GM10248 (cell line): ENCODE results near the gene MOV10.

Source experiments
- CTCF ChIA-PET: fragments of 300-600 bp; sonication (Branson Sonifier 250); formaldehyde crosslinking; extraction: SDS; loops from one replicate; lab custom pipeline; 2021; ENCODE audit warnings: antibody characterized with exemption; lab: Yijun Ruan, JAX
- POLR2A ChIA-PET: fragments of 350-650 bp; sonication (Branson Sonifier 250); formaldehyde crosslinking; extraction: SDS; loops from one replicate; lab custom pipeline; 2020; ENCODE audit warnings: antibody characterized with exemption; lab: Yijun Ruan, JAX
- DNase-seq: peaks from one replicate; pipeline ENCODE4 v3.0.0; 2012; ENCODE audit errors: extremely low spot score
- TF ChIP-seq, protein P1 (sequence below): IDR thresholded peaks from 2 replicates; pipeline ENCODE4 v1.5.1; 2012; ENCODE audit warnings: mild to moderate bottlenecking, low read depth; ENCODE audit errors: extremely low read depth, missing control alignments, control extremely low read depth

MOV10 gene

DNA sequence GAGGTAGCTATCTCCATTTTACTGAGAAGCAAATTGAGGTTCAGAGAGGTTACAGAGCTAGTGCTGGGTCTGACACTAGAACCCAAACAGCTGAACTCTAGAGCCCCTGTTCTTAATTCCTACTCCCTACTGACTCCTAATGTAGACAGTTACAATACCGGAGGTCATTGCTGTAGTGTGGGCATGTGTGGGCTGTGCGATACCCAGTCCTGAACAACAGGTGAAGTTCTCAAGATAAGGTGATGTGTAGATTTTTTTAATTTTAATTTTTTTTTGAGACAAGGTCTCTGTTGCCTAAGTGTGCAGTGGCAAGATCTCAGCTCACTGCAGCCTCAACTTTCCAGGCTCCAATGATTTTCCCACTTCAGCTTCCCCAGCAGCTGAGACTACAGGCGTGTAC is 34.0 kb downstream of the MOV10 start:
- ChIA-PET POLR2A (no interaction called here), CTCF (interaction anchor here (0.7 to 7.1 kb wide), 22 partner anchors 9 to 364 kb away, joined by 3 to 105 read pairs (median 4); partner anchors contain the start of genes CTTNBP2NL, LRIG2 and PPM1J)
- DNase-seq: no peak
- TF ChIP-seq, protein P1, sequence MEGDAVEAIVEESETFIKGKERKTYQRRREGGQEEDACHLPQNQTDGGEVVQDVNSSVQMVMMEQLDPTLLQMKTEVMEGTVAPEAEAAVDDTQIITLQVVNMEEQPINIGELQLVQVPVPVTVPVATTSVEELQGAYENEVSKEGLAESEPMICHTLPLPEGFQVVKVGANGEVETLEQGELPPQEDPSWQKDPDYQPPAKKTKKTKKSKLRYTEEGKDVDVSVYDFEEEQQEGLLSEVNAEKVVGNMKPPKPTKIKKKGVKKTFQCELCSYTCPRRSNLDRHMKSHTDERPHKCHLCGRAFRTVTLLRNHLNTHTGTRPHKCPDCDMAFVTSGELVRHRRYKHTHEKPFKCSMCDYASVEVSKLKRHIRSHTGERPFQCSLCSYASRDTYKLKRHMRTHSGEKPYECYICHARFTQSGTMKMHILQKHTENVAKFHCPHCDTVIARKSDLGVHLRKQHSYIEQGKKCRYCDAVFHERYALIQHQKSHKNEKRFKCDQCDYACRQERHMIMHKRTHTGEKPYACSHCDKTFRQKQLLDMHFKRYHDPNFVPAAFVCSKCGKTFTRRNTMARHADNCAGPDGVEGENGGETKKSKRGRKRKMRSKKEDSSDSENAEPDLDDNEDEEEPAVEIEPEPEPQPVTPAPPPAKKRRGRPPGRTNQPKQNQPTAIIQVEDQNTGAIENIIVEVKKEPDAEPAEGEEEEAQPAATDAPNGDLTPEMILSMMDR: no peak

DNA sequence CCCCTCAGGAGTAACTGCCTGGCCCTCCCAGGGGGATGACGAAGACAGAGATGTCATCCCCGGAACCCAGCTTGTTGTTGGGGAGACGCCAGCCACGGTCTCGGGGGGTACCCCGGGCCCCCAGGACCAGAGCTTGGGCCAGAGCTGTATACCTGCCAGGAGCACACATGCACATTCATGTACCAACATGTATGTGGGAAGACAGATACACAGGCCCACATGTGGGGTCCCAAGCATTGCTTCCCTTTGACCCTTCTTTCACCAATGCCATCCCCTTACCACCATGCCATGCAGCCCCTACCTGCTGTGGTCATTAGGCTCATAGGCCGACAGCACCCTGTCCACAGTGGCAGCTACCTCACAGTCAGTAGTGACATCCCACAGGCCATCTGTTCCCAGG is 35.7 kb downstream of the MOV10 start:
- TF ChIP-seq, protein P1: no peak
- POLR2A ChIA-PET: interaction anchor here (1.1 kb wide), 1 partner anchor 94 kb away, joined by 3 read pairs; no protein-coding TSS in a partner anchor
- CTCF ChIA-PET: interaction anchor here (0.8 to 7.1 kb wide), 9 partner anchors 8 to 339 kb away, joined by 3 to 105 read pairs (median 3); partner anchors contain the start of gene CTTNBP2NL
- DNase-seq: no peak

DNA sequence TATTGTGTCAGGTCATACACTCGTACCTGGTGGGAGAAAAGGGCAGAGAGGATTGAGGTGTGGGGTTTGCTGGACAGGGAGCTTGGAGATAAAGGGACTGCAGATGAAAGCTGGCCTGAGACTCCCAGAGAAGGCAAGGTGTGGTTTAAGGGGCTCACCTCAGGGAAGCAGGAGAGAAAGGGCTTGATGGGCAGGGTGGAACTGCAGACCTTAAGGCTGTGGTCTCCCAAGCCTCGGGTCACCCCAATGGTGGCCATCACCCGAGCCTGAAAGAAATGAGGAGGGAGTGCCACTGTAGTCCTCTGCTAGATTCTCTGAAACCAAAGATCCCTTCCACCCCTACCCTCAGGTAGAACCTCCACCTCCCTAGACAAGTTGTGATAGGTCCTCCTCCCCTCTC is 36.1 kb downstream of the MOV10 start:
- POLR2A ChIA-PET: no interaction called here
- TF ChIP-seq, protein P1: no peak

DNA sequence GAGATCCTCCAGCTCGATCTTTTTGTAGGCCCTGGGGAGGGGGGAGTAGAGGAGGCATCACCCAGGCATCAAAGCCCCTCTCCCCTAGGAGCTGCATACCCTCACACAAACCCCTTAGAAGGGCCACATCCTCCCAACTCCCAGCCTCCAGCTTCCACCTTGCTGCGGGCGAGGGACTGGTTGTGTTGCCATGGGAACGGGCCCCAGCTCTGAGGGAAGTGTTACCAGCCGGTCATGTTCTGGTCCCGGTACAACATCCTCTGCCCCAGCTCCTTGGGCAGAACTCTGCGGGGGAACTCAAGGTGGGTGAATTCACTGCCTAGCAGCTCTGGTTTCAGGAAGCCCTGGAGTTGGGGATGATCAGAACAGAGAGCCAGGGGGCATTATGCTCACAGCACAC is 36.6 kb downstream of the MOV10 start:
- POLR2A ChIA-PET: no interaction called here
- CTCF ChIA-PET: interaction anchor here (0.9 to 7.1 kb wide), 6 partner anchors 9 to 317 kb away, joined by 3 to 105 read pairs (median 3); partner anchors contain the start of gene CTTNBP2NL
- TF ChIP-seq, protein P1: no peak
- DNase-seq: no peak

More for the DNA sequence above, 36.1 kb downstream of the MOV10 start:
- CTCF ChIA-PET: interaction anchor here (0.9 to 7.1 kb wide), 9 partner anchors 8 to 316 kb away, joined by 3 to 105 read pairs (median 3); partner anchors contain the start of gene CTTNBP2NL
- no peak for DNase-seq

DNA sequence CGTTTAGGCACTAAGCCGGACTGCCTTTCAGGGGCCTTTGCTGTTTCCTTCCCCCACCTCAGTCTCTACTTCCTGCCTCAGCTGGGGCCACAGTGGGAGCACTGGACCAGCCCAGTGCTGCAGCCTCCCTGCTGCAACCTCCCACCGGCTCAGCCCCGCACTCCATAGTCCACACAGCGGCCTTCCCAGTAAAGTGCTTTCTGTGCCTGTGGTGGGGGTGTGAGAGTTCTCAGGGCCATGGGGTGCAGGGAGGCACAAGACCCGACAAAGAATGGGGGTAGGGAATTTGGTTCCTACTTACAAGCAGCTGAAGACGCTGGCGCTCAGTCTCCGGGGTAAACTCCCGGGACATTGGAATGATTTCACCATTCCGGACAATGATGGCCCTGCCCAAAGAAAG is 37.2 kb downstream of the MOV10 start:
- DNase-seq: no peak
- POLR2A ChIA-PET: no interaction called here
- TF ChIP-seq, protein P1: no peak
- CTCF ChIA-PET: interaction anchor here (0.9 to 7.1 kb wide), 3 partner anchors 97 to 318 kb away, joined by 3 to 105 read pairs (median 5); partner anchors contain the start of gene CTTNBP2NL

DNA sequence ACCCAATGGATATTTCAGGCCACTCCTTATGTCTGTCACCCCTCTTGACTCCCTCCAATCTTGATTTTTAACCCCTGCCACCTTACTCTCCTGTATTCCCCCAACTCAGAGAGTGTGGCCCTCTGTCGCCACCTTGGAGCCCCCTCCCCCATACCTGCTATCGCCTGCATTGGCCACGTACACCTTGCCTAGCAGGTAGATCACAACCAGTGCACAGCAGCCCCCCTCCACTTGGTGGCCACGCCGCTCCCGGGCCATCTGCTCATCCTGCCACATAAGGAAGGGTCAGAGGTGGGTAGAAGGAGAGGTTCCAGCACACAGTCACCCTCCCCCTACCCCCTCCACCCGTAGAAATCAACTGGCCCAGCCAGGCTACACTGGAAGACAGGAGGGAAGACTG is 37.7 kb downstream of the MOV10 start:
- ChIA-PET POLR2A (no interaction called here), CTCF (interaction anchor here (7.1 to 12.2 kb wide), 2 partner anchors 91 to 318 kb away, joined by 105 to 410 read pairs; partner anchors contain the start of gene CTTNBP2NL)
- TF ChIP-seq, protein P1: no peak
- DNase-seq: no peak
